Cardiac fibroblast (primary cell): ENCODE results near the gene CBLC.

Source experiments
- DNase-seq, 2 donors: peaks; one replicate each; pipeline versions ENCODE4 v3.0.0 to v3.0.0-alpha.2; 2010; ENCODE audit warnings: low read depth in 2 of 2
- H3K4me3 ChIP-seq, 2 donors: replicated peaks in 1 of 2; 1 replicate in 1 of 2; 2 replicates in 1 of 2; pipeline ENCODE4 v1.5.1; 2011; ENCODE audit warnings: low read depth in 2 of 2, low read length in 2 of 2, mild to moderate bottlenecking in 2 of 2, moderate library complexity in 1 of 2
- TF ChIP-seq, protein P1 (sequence below): IDR thresholded peaks from one replicate; pipeline ENCODE4 v1.5.1; 2011; ENCODE audit warnings: low read depth, mild to moderate bottlenecking, low read length, inconsistent platforms

The CBLC gene

GRCh38 chr19:44813070-44813840 lies 35.6 kb downstream of the CBLC start:
- DNase-seq = no peak
- no peak overlapping the region for H3K4me3 ChIP-seq
- TF ChIP-seq, protein P1, sequence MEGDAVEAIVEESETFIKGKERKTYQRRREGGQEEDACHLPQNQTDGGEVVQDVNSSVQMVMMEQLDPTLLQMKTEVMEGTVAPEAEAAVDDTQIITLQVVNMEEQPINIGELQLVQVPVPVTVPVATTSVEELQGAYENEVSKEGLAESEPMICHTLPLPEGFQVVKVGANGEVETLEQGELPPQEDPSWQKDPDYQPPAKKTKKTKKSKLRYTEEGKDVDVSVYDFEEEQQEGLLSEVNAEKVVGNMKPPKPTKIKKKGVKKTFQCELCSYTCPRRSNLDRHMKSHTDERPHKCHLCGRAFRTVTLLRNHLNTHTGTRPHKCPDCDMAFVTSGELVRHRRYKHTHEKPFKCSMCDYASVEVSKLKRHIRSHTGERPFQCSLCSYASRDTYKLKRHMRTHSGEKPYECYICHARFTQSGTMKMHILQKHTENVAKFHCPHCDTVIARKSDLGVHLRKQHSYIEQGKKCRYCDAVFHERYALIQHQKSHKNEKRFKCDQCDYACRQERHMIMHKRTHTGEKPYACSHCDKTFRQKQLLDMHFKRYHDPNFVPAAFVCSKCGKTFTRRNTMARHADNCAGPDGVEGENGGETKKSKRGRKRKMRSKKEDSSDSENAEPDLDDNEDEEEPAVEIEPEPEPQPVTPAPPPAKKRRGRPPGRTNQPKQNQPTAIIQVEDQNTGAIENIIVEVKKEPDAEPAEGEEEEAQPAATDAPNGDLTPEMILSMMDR = no peak

DNA sequence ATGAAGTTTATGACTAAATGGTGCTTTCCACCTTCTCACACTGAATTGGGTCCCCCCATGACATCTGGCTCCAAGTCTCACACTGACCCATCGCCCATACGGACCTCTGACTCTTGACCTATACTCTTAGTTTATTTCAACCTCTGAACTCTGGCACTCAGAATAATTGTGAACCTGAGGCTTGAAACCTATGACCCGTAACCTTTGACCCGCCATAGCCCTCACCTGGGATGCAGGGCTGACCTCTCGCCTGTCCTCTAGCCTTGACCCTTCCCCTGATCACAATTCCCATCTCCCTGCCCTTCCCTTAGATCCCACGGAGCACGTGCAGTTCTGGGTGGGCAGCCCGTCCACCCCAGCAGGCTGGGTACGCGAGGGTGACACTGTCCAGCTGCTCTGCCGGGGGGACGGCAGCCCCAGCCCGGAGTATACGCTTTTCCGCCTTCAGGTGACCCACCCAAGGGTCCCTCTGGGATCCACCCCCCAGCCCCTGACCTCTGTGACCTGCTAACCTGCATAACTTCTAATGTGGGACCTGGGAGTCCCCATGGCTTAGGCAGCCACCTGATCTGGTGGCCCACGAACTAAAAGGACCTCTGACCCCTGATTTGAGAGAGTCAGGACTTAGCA lies 36.3 kb downstream of the CBLC start:
- no peak overlapping the region for H3K4me3 ChIP-seq
- TF ChIP-seq, protein P1 = no peak
- no peak for DNase-seq

DNA sequence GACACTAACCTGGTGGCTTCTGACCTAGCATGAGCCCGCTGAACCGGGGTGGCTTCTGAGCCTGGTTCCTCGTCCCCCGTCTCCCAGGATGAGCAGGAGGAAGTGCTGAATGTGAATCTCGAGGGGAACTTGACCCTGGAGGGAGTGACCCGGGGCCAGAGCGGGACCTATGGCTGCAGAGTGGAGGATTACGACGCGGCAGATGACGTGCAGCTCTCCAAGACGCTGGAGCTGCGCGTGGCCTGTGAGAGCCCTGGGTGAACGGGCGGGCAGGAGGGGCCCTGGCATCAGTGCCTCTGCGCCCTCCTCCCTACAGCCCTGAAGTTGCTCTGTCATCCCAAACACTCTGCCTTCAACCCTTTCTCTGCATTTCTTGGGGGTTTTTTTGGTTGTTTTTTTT lies 36.8 kb downstream of the CBLC start:
- TF ChIP-seq, protein P1 = no peak
- no peak overlapping the region for H3K4me3 ChIP-seq
- no peak for DNase-seq

DNA sequence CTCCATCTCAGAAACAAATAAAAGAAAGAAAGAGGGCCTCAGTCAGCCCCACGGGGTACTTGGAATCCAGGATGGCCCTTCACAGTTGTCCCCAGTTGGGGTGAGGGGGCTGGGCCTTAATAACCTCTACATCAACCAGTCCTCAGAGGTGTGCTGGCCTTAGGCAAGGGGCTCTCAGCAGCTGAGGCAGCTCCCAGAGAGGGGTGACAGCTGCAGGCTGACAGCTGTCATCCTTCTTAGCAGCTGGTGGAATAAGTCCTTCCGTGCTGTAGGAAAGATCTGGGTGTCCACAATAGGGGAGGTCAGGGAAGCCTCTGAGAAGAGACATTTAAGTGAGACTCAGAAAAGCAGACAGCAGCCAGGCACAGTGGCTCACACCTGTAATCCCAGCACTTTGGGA lies 38.6 kb downstream of the CBLC start:
- no peak for DNase-seq
- no peak overlapping the region for H3K4me3 ChIP-seq
- TF ChIP-seq, protein P1 = no peak

GRCh38 chr19:44817725-44818465 lies 40.2 kb downstream of the CBLC start:
- no peak for DNase-seq
- no peak overlapping the region for H3K4me3 ChIP-seq
- TF ChIP-seq, protein P1 = no peak

DNA sequence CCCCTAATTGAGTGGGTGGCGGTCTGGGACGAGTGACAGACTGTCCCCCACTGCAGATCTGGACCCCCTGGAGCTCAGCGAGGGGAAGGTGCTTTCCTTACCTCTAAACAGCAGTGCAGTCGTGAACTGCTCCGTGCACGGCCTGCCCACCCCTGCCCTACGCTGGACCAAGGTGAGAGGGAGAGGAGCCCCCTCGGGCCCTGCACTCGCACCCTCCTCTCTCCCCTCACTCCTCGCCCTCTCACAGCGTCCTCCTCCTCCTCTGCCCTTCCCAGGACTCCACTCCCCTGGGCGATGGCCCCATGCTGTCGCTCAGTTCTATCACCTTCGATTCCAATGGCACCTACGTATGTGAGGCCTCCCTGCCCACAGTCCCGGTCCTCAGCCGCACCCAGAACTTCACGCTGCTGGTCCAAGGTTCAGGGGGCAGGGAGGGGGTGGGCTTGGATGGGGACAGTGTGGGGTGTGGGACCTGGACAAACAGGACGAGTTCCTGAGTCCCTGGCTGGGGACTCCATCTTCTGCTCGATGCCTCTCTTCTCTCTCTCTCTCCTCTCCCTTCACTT lies 40.9 kb downstream of the CBLC start:
- no peak overlapping the region for H3K4me3 ChIP-seq
- no peak for DNase-seq
- TF ChIP-seq, protein P1 = no peak
